Epithelial cell of esophagus (primary cell): ENCODE data around the gene HAT1.
A peak's percentile ranks its signal among the peaks of the same experiment; 100 is the strongest.

Experiments
- DNase-seq: peaks from one replicate; pipeline ENCODE4 v3.0.0; 2010; ENCODE audit warnings: low read depth
- H3K4me3 ChIP-seq: 2 replicates; pipeline ENCODE4 v1.5.1; 2011; ENCODE audit warnings: mild to moderate bottlenecking, low read length, control low read depth
- CTCF ChIP-seq: IDR thresholded peaks from 2 replicates; pipeline ENCODE4 v1.5.1; 2011; ENCODE audit warnings: low read depth, mild to moderate bottlenecking, low read length, control low read depth, inconsistent platforms; ENCODE audit not compliant: insufficient read depth; ENCODE audit errors: missing control alignments

The HAT1 gene

GRCh38 chr2:171939743-171940071 lies 17.4 kb downstream of the HAT1 start:
- H3K4me3 ChIP-seq, result no peak overlapping the region
- DNase-seq, result no peak
- TF ChIP-seq CTCF, result no peak

- no peak for DNase-seq
- no peak for TF ChIP-seq CTCF
- H3K4me3 ChIP-seq, result no peak overlapping the region
Observed at GRCh38 chr2:171941316-171941699, 19.0 kb downstream of the HAT1 start.

GRCh38 chr2:171943869-171944268 lies 21.6 kb downstream of the HAT1 start:
- no peak for TF ChIP-seq CTCF
- H3K4me3 ChIP-seq, result no peak overlapping the region
- DNase-seq, result no peak

- peak; percentile 4 for DNase-seq
- H3K4me3 ChIP-seq, result no peak overlapping the region
- no peak for TF ChIP-seq CTCF
Observed at GRCh38 chr2:171952276-171952675, 30.0 kb downstream of the HAT1 start.

- H3K4me3 ChIP-seq, result no peak overlapping the region
- no peak for TF ChIP-seq CTCF
Observed at GRCh38 chr2:171952748-171953147, 30.5 kb downstream of the HAT1 start.

GRCh38 chr2:171956135-171956825 lies 34.0 kb downstream of the HAT1 start:
- no peak overlapping the region for H3K4me3 ChIP-seq
- peak; percentile 2 for DNase-seq
- no peak for TF ChIP-seq CTCF

More at GRCh38 chr2:171952748-171953147, 30.5 kb downstream of the HAT1 start:
- no peak for DNase-seq

- peak; percentile 15 for DNase-seq
- no peak overlapping the region for H3K4me3 ChIP-seq
- peak; percentile 23 for TF ChIP-seq CTCF
Observed at GRCh38 chr2:171957061-171957460, 34.8 kb downstream of the HAT1 start.
